Measurements from ENCODE around the gene CPT2. TPM values are rescaled to one million over a fixed set of nuclear protein-coding genes. Genes with fewer than 3 reads are reported as not detected.
A peak's percentile ranks its signal among the peaks of the same experiment; 100 is the strongest.

The CPT2 gene
- total and polyA plus RNA-seq, 9 of the 15 experiments (the other 6 are each of a cell fraction or from before 2014, with no cell fraction given), result 7.6 to 25.1 (median 16.8) TPM

DNA sequence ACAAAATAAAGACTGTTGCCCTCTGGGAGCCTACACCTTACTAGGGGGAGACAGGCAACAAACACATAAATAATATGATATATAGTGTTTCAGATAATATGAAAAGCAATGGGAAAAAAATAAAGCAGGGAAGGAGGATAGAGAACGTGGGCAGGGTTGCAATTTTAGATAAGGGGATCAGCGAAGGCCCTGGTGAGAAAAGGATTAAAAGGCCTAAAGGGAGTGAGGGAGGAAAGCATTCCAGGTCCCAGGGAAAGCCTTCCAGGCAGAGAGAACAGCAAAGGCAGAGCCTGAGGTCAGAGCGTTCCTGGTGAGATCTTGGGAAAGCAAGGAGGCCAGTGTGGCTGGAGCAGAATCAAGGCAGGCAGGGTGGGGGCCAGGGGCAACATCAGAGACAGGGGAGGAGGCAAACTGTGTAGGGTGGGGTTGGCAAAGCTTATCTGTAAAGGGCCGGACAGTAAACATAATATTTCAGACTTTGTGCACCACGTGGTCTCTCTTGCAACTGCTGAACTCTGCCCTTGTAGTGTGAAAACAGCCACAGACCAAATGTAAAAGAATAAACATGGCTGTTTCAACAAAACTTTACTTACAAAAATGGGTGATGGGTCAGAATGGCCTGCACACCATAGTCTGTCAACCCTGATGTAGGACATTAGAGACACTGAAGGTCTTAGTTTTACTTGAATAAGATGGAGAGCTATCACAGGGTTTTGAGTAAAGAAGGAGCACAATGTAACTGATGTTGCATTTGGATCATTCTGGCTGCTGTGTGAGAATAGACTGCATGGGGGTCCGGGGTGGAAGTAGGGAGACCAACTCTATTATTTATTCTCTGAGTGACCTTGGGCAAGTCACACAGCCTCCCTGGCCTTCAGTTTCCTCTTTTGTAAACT, 13.3 kb upstream of the CPT2 start (continued):
- TF ChIP-seq HOXB6 (CRISPR knock-in tag; IDR thresholded peaks at IDR 0.05; ENCODE audit: borderline replicate concordance), result no peak
- TF ChIP-seq, protein P1, sequence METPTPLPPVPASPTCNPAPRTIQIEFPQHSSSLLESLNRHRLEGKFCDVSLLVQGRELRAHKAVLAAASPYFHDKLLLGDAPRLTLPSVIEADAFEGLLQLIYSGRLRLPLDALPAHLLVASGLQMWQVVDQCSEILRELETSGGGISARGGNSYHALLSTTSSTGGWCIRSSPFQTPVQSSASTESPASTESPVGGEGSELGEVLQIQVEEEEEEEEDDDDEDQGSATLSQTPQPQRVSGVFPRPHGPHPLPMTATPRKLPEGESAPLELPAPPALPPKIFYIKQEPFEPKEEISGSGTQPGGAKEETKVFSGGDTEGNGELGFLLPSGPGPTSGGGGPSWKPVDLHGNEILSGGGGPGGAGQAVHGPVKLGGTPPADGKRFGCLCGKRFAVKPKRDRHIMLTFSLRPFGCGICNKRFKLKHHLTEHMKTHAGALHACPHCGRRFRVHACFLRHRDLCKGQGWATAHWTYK (CRISPR knock-in tag; IDR thresholded peaks at IDR 0.05), result no peak
- peak; percentile 92 for TF ChIP-seq DPF2 (IDR thresholded peaks at IDR 0.05)
- TF ChIP-seq FOXJ2 (tag; IDR thresholded peaks at IDR 0.05), result 0 out of 2 replicates have a peak, but pooled peaks have one; percentile 60
- no peak for TF ChIP-seq XRCC3 (IDR thresholded peaks at IDR 0.05)
- TF ChIP-seq, protein P2, sequence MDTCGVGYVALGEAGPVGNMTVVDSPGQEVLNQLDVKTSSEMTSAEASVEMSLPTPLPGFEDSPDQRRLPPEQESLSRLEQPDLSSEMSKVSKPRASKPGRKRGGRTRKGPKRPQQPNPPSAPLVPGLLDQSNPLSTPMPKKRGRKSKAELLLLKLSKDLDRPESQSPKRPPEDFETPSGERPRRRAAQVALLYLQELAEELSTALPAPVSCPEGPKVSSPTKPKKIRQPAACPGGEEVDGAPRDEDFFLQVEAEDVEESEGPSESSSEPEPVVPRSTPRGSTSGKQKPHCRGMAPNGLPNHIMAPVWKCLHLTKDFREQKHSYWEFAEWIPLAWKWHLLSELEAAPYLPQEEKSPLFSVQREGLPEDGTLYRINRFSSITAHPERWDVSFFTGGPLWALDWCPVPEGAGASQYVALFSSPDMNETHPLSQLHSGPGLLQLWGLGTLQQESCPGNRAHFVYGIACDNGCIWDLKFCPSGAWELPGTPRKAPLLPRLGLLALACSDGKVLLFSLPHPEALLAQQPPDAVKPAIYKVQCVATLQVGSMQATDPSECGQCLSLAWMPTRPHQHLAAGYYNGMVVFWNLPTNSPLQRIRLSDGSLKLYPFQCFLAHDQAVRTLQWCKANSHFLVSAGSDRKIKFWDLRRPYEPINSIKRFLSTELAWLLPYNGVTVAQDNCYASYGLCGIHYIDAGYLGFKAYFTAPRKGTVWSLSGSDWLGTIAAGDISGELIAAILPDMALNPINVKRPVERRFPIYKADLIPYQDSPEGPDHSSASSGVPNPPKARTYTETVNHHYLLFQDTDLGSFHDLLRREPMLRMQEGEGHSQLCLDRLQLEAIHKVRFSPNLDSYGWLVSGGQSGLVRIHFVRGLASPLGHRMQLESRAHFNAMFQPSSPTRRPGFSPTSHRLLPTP (IDR thresholded peaks at IDR 0.05; ENCODE audit: borderline replicate concordance, extremely low read depth, insufficient read length), result no peak
- TF ChIP-seq MCM2 (IDR thresholded peaks at IDR 0.05; ENCODE audit: low read depth), result no peak
- no peak for TF ChIP-seq ZNF586 (CRISPR knock-in tag; conservative IDR thresholded peaks at IDR 0.05)
- no peak for TF ChIP-seq SNAPC5 (CRISPR knock-in tag; IDR thresholded peaks at IDR 0.05)
- TF ChIP-seq ZNF224 (CRISPR knock-in tag; IDR thresholded peaks at IDR 0.05), result no peak
- TF ChIP-seq ZNF79 (CRISPR knock-in tag; IDR thresholded peaks at IDR 0.05; ENCODE audit: low read depth), result no peak
- TF ChIP-seq PRPF4 (IDR thresholded peaks at IDR 0.05; ENCODE audit: insufficient read depth, low read depth, low read length, poor library complexity, severe bottlenecking), result no peak
- no peak for TF ChIP-seq C11orf30 (IDR thresholded peaks at IDR 0.05; ENCODE audit: low read depth)
- TF ChIP-seq FOXA1 (IDR thresholded peaks at IDR 0.05; ENCODE audit: borderline replicate concordance), result no peak
- TF ChIP-seq SNRNP70 (optimal IDR thresholded peaks at IDR 0.05; ENCODE audit: low read depth, low read length), result no peak
- no peak for TF ChIP-seq SMAD1 (IDR thresholded peaks at IDR 0.05; ENCODE audit: low read depth, low read length, partially characterized antibody)
- TF ChIP-seq, protein P3, sequence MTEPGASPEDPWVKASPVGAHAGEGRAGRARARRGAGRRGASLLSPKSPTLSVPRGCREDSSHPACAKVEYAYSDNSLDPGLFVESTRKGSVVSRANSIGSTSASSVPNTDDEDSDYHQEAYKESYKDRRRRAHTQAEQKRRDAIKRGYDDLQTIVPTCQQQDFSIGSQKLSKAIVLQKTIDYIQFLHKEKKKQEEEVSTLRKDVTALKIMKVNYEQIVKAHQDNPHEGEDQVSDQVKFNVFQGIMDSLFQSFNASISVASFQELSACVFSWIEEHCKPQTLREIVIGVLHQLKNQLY (CRISPR knock-in tag; conservative IDR thresholded peaks at IDR 0.05), result no peak
- TF ChIP-seq SOX6 (IDR thresholded peaks at IDR 0.05), result peak; percentile 25
- TF ChIP-seq, protein P4, sequence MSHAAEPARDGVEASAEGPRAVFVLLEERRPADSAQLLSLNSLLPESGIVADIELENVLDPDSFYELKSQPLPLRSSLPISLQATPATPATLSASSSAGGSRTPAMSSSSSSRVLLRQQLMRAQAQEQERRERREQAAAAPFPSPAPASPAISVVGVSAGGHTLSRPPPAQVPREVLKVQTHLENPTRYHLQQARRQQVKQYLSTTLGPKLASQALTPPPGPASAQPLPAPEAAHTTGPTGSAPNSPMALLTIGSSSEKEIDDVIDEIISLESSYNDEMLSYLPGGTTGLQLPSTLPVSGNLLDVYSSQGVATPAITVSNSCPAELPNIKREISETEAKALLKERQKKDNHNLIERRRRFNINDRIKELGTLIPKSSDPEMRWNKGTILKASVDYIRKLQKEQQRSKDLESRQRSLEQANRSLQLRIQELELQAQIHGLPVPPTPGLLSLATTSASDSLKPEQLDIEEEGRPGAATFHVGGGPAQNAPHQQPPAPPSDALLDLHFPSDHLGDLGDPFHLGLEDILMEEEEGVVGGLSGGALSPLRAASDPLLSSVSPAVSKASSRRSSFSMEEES (CRISPR knock-in tag; IDR thresholded peaks at IDR 0.05), result peak; percentile 66
- TF ChIP-seq TAL1 (IDR thresholded peaks at IDR 0.05), result peak; percentile 75; the same call in 1 of the 2 replicates
- no peak for TF ChIP-seq KLF6 (CRISPR knock-in tag; IDR thresholded peaks at IDR 0.05; ENCODE audit: borderline replicate concordance)
- TF ChIP-seq ZNF785 (CRISPR knock-in tag; IDR thresholded peaks at IDR 0.05), result no peak
